GM12878 (cell line): ENCODE data around the gene GREM1.

Source experiments
- EZH2 ChIP-seq: IDR thresholded peaks from 2 replicates; pipeline ENCODE4 v1.6.1; 2012; ENCODE audit warnings: low read depth, mild to moderate bottlenecking, control low read depth, inconsistent platforms, low read length, borderline replicate concordance; ENCODE audit not compliant: control insufficient read depth
- FOS ChIP-seq: IDR thresholded peaks from 3 replicates; pipeline ENCODE4 v1.6.1; 2011; ENCODE audit warnings: borderline replicate concordance; ENCODE audit not compliant: insufficient read length; ENCODE audit errors: extremely low read depth
- HDGF ChIP-seq: fragments of 450-650 bp; IDR thresholded peaks from 2 replicates; pipeline ENCODE4 v1.6.1; 2016; ENCODE audit warnings: antibody characterized with exemption
- MTA3 ChIP-seq: IDR thresholded peaks from 2 replicates; pipeline ENCODE4 v1.6.1; 2012; ENCODE audit warnings: low read length, inconsistent platforms, borderline replicate concordance
- NFYA ChIP-seq: IDR thresholded peaks from 2 replicates; pipeline ENCODE4 v1.6.1; 2011; ENCODE audit warnings: low read depth, mild to moderate bottlenecking, low read length, improper control_type of control experiment, borderline replicate concordance
- POLR2A ChIP-seq: IDR thresholded peaks from 2 replicates; pipeline ENCODE4 v1.6.1; 2011; ENCODE audit warnings: low read depth, mild to moderate bottlenecking, low read length
- RAD21 ChIP-seq: IDR thresholded peaks from 2 replicates; pipeline ENCODE4 v1.6.1; 2011; ENCODE audit warnings: mild to moderate bottlenecking, low read depth, low read length, moderate library complexity; ENCODE audit not compliant: insufficient read depth
- SPI1 ChIP-seq: IDR thresholded peaks from 2 replicates; pipeline ENCODE4 v1.6.1; 2011; ENCODE audit warnings: low read depth, mild to moderate bottlenecking, low read length, moderate library complexity, borderline replicate concordance; ENCODE audit not compliant: insufficient read depth
- SREBF1 ChIP-seq: IDR thresholded peaks from 2 replicates; pipeline ENCODE4 v1.6.1; 2012; ENCODE audit warnings: mild to moderate bottlenecking, low read length
- SUZ12 ChIP-seq: fragments of 200-600 bp; sonication (generic); IDR thresholded peaks from one replicate; pipeline ENCODE4 v1.6.1; 2018; ENCODE audit warnings: antibody characterized with exemption, mild to moderate bottlenecking; ENCODE audit not compliant: unreplicated experiment
- YY1 ChIP-seq: IDR thresholded peaks from 2 replicates; pipeline ENCODE4 v1.6.1; 2011; ENCODE audit warnings: low read depth, mild to moderate bottlenecking, low read length
- TF ChIP-seq, protein P1 (sequence below), 3 experiments: IDR thresholded peaks in 2 of 3; conservative IDR thresholded peaks in 1 of 3; 2 replicates each; pipeline ENCODE4 v1.5.1; 2011; ENCODE audit warnings: low read depth in 3 of 3, low read length in 3 of 3, mild to moderate bottlenecking in 3 of 3, control low read depth in 2 of 3, moderate library complexity in 2 of 3, inconsistent platforms in 1 of 3, mixed read lengths in 1 of 3; ENCODE audit not compliant: control insufficient read depth in 2 of 3, insufficient read depth in 1 of 3; ENCODE audit errors: extremely low read depth in 1 of 3
- TF ChIP-seq, protein P2 (sequence below): IDR thresholded peaks from 2 replicates; pipeline ENCODE4 v1.6.1; 2012; ENCODE audit warnings: low read length, inconsistent platforms
- TF ChIP-seq, protein P3 (sequence below): IDR thresholded peaks from 2 replicates; pipeline ENCODE4 v1.6.1; 2011; ENCODE audit warnings: low read depth, low read length, improper control_type of control experiment, borderline replicate concordance

DNA sequence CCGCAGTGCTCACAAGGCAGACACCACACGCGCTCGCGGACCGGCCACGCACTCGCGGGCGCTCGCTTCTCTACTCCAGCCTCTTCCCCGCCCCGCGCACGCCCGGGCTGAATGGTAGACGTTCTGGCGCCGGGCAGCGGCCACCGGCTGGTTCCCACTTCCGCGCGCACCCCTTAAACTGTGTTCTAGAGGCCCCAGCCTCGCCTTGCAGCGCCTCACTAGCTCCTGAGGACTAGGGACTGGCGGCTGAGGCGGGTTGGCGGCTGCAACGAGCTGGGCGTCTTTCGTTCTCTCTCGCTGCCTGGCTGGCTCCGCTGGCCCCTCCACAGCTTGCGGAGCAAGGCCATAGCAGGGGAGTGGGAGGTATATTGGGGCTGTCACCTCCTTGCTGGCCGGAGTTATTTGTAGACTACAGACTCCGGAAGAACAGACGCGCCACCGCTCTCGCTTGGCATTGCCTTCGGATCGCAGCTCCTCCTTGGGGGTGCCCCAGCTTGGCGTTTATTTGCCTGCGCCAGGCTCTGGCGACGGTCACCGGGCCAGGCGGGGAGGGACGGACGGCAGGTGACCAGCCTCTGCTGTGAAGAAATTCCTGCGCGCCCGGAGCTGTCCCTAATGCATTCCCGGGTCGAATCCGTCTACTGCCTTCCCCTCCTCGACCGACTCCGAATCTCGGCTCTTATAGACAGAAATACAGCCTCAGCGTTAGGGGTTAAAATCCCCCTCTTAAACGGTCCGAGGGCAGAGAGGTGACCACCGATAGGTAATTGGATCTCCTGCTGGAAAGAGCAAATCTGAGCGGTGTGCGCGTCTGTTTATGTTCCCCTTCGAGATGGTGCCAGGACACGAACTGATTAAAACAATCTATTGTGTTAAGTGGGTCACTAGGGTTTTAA, 1.3 kb downstream of the GREM1 start:
- no peak for TF ChIP-seq SPI1
- TF ChIP-seq, protein P1, sequence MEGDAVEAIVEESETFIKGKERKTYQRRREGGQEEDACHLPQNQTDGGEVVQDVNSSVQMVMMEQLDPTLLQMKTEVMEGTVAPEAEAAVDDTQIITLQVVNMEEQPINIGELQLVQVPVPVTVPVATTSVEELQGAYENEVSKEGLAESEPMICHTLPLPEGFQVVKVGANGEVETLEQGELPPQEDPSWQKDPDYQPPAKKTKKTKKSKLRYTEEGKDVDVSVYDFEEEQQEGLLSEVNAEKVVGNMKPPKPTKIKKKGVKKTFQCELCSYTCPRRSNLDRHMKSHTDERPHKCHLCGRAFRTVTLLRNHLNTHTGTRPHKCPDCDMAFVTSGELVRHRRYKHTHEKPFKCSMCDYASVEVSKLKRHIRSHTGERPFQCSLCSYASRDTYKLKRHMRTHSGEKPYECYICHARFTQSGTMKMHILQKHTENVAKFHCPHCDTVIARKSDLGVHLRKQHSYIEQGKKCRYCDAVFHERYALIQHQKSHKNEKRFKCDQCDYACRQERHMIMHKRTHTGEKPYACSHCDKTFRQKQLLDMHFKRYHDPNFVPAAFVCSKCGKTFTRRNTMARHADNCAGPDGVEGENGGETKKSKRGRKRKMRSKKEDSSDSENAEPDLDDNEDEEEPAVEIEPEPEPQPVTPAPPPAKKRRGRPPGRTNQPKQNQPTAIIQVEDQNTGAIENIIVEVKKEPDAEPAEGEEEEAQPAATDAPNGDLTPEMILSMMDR (IDR thresholded peaks at IDR 0.05 in 2 of 3, conservative IDR thresholded peaks at IDR 0.05 in 1 of 3; ENCODE audit: control insufficient read depth in 2 of 3, extremely low read depth in 1 of 3, insufficient read depth in 1 of 3, low read depth in 3 of 3, low read length in 3 of 3) = no peak
- no peak for TF ChIP-seq SUZ12
- no peak for TF ChIP-seq EZH2
- no peak for TF ChIP-seq FOS
- no peak for TF ChIP-seq POLR2A
- TF ChIP-seq, protein P2, sequence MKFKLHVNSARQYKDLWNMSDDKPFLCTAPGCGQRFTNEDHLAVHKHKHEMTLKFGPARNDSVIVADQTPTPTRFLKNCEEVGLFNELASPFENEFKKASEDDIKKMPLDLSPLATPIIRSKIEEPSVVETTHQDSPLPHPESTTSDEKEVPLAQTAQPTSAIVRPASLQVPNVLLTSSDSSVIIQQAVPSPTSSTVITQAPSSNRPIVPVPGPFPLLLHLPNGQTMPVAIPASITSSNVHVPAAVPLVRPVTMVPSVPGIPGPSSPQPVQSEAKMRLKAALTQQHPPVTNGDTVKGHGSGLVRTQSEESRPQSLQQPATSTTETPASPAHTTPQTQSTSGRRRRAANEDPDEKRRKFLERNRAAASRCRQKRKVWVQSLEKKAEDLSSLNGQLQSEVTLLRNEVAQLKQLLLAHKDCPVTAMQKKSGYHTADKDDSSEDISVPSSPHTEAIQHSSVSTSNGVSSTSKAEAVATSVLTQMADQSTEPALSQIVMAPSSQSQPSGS = no peak
- TF ChIP-seq HDGF = no peak
- no peak for TF ChIP-seq NFYA
- TF ChIP-seq, protein P3, sequence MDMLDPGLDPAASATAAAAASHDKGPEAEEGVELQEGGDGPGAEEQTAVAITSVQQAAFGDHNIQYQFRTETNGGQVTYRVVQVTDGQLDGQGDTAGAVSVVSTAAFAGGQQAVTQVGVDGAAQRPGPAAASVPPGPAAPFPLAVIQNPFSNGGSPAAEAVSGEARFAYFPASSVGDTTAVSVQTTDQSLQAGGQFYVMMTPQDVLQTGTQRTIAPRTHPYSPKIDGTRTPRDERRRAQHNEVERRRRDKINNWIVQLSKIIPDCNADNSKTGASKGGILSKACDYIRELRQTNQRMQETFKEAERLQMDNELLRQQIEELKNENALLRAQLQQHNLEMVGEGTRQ = no peak
- no peak for TF ChIP-seq SREBF1
- no peak for TF ChIP-seq RAD21
- no peak for TF ChIP-seq YY1
- TF ChIP-seq MTA3 = no peak
